T-helper 2 cell treated with Interferon-gamma antibody and Interleukin-4, amounts not matched to agents 5 μg/mL and 100 μg/mL, for 36 hours (primary cell): ENCODE measurements around the gene PPP1R13B.

Source experiments
- DNase-seq: peaks from one replicate; pipeline ENCODE4 v3.0.0; 2021; ENCODE audit warnings: low spot score
- H3K27ac Mint-ChIP-seq: one replicate; pipeline ENCODE4 v1.8.0; 2021; ENCODE audit warnings: mild to moderate bottlenecking, mixed read lengths
- H3K27me3 Mint-ChIP-seq: one replicate; pipeline ENCODE4 v1.8.0; 2021; ENCODE audit warnings: low read depth, mixed read lengths
- H3K36me3 Mint-ChIP-seq: one replicate; pipeline ENCODE4 v1.8.0; 2021; ENCODE audit warnings: low read depth, mixed read lengths
- H3K4me1 Mint-ChIP-seq: one replicate; pipeline ENCODE4 v1.8.0; 2021; ENCODE audit warnings: low read depth, mixed read lengths
- H3K4me3 Mint-ChIP-seq: one replicate; pipeline ENCODE4 v1.8.0; 2022; ENCODE audit warnings: mild to moderate bottlenecking, moderate library complexity, mixed read lengths
- H3K9me3 Mint-ChIP-seq: one replicate; pipeline ENCODE4 v1.8.0; 2021; ENCODE audit warnings: mixed read lengths

PPP1R13B gene

DNA sequence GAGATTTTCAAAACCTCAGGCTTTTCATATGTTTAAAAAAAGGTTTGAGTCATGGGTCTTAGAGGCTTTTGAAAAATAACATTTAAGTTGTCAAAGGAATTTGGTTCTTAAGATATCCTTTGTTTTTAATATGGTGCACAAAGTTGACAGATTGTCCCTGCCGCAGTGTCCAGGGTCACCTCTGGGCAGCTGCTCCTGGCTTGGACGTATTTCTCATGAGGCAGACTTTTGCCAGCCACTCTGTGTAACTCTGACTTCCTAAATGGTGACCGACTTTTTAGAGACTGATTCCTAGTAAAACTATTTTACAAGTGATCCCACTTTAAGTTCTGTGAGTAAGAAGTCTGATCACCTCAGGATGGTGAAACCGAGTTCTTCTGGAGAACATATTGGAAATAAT, 159.7 kb downstream of the PPP1R13B start:
- DNase-seq: no peak
- peaks cover 24% of the 10 kb centered on the region for H3K36me3 Mint-ChIP-seq
- H3K4me1 Mint-ChIP-seq: no peaks in the 10 kb centered on the region
- H3K4me3 Mint-ChIP-seq: no peak overlapping the region
- no peaks in the 10 kb centered on the region for H3K9me3 Mint-ChIP-seq
- no peak overlapping the region for H3K27ac Mint-ChIP-seq
- no peaks in the 10 kb centered on the region for H3K27me3 Mint-ChIP-seq

DNA sequence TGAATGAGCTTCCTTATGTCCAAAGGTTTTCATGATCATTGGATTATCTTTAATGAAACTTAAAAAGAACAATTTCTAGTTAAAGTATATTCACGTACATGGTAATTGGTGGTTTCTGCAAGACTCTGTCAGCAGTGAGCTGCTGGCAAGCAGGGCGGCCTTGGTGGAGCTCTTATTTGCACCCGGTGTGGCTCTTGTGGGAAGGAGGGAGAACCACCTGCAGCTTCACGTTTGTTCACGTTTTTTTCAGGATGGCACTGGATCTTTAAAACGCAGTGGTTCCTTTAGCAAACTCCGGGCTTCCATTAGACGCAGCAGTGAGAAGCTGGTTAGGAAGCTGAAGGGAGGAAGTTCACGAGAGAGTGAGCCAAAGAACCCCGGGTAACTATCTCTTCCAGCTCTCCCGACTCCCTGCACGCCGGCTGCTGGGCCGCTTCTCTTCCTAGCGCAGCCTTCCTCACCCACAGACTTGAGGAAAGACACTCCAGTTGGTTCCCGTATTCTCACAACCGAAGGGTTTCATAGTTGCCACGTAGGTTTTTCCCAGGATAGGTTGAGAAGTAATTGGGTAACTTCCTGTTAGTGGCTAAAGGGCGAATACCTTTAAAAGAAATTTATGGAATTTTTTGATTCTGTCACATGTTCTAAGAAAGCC, 160.4 kb downstream of the PPP1R13B start:
- Mint-ChIP-seq H3K27ac (no peak overlapping the region), H3K27me3 (no peaks in the 10 kb centered on the region), H3K4me1 (no peaks in the 10 kb centered on the region), H3K36me3 (peaks cover 24% of the 10 kb centered on the region), H3K4me3 (no peak overlapping the region), H3K9me3 (no peaks in the 10 kb centered on the region)
- DNase-seq: no peak

DNA sequence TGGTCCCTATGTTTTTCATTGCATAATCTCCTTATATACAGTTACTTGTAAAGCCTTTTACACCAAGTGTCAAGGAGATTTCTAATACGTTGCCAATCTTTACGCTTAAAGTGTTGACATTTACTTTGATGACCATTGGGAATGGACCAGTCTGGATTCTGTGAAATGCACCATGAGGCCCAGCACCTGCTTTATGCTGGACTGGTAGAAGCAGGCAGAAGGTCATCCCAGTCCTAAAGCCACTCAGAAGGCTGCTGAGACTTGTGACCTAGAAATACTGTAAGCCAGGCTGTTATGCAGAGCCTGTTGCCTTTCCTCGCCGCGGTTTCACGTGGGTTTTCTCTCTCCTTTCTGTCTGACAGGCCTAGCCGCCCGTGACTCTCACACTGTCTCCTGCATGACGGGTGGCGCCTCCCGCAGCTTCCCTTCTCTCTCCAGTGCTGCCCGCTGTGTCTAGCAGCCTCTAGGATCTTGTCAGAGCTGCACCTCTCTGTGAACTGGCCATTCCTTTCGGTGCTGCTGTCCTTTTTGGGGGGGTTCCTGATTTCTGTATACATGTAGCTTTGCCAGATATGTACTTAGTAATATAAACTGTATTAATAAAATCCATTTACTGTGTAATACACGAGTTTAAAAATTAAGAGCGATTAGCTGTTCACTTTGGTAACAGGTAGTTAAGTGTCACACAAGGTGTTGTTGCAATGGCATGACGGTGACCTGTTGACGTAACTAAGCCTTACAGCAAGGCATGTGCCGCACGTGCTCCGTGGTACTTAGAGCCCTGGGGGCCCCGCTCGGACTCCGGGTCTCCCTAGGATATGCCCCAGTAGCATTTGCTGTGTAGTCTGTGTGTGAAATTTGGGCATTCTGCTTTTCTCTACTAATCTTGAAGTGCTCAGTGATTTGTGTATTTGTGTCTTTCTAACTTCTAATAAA, 161.8 kb downstream of the PPP1R13B start:
- Mint-ChIP-seq H3K27me3 (no peaks in the 10 kb centered on the region), H3K9me3 (no peaks in the 10 kb centered on the region), H3K4me1 (no peaks in the 10 kb centered on the region), H3K36me3 (peaks cover 23% of the 10 kb centered on the region), H3K27ac (no peak overlapping the region), H3K4me3 (no peak overlapping the region)
- no peak for DNase-seq

DNA sequence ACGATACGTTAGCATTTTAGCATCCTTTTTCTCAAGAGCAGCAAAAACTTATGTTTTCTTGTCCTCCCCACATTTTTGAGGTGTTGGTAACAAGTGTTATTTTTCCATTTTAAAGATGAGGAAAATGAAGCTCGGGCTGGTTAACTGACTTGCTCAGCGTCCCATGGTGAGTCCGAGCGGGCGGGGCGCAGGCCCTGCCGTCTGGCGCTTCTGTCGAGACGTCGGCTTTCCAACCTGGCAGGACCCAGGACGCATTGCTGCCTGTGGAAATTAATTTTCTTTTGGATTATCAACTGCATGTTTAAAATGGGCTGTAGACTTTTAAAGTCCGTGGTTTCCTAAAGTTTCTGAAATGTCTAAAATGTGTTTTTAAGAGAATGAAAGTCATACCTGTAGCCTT, 162.5 kb downstream of the PPP1R13B start:
- H3K36me3 Mint-ChIP-seq: peaks cover 22% of the 10 kb centered on the region
- no peaks in the 10 kb centered on the region for H3K27me3 Mint-ChIP-seq
- no peak overlapping the region for H3K4me3 Mint-ChIP-seq
- H3K4me1 Mint-ChIP-seq: no peaks in the 10 kb centered on the region
- H3K27ac Mint-ChIP-seq: no peak overlapping the region
- no peak for DNase-seq
- no peaks in the 10 kb centered on the region for H3K9me3 Mint-ChIP-seq

DNA sequence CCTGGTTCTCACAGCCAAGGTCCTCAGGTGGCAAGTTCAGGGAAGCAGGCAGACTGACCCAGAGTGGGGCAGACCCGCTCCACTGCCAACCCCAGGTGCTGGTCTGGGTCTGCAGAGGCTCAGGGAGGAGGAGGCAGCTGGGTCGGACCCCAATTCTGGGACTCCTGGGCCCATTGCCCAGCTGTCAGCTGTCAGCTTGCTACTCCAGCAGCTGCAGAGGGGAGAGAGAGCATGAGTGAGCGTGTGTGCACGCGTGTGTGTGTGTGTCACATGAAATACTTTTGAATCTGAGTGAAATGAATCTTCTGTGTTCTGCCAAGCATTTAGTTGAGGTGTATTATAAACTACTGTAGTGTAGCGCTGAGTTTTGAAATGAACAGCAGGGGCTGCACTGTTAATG, 162.9 kb downstream of the PPP1R13B start:
- Mint-ChIP-seq H3K36me3 (peaks cover 24% of the 10 kb centered on the region), H3K9me3 (no peaks in the 10 kb centered on the region), H3K4me3 (no peak overlapping the region), H3K27me3 (no peaks in the 10 kb centered on the region), H3K27ac (no peak overlapping the region), H3K4me1 (no peaks in the 10 kb centered on the region)
- DNase-seq: no peak
